ENCODE measurements around the gene NFIX.

The NFIX gene

GRCh38 chr19:13115936-13116281 lies 120.6 kb downstream of the NFIX start:
- no peak for DNase-seq

DNA sequence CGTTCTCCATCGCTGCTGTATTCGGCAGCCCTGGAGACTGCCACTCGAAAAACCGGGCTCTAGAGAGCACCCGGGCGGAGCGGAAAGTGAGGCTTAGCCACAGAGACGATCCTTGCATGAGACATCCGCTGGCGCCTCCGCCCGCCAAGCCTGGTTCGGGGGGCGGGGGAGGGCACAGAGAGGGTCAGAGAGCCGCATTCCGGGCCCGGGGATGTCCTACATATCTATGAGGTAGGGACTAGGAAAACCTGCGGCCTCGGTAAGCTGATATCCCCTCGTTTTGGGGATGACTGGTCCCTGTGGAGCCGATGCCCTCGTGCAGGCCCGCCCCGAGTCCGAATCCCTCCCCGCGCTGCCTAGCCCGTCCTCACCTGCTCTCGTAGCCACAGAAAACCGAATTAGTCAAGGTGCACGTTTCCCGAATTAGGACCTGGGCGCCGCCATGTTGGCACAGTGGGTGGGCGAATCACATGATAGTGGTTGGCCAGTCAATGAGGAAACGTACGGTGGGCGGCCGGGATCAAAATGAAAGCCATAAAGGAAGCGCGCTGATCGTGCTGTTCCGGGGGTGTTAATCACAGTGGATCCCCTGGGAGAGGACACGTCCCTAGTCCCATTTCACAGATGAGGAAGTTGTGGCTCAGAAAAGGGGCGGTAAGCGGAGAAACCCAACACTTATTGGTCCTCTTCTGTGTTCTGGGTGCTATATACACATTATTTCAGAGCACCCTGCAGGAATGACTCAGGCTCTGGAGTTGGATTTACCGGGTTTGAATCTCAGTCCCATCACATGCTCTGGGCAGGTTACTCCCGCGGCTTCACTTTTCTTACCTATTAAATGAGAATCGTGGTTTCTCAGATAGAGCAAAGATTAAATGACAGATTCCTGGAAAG lies 121.3 kb downstream of the NFIX start, which contains the start of gene TRMT1:
Gene TRMT1 (minus strand): TSS at position 459 of the 894 bp plus-strand sequence. CDS start 341 bp downstream, at position 118.
- DNase-seq: peak; percentile 88

DNA sequence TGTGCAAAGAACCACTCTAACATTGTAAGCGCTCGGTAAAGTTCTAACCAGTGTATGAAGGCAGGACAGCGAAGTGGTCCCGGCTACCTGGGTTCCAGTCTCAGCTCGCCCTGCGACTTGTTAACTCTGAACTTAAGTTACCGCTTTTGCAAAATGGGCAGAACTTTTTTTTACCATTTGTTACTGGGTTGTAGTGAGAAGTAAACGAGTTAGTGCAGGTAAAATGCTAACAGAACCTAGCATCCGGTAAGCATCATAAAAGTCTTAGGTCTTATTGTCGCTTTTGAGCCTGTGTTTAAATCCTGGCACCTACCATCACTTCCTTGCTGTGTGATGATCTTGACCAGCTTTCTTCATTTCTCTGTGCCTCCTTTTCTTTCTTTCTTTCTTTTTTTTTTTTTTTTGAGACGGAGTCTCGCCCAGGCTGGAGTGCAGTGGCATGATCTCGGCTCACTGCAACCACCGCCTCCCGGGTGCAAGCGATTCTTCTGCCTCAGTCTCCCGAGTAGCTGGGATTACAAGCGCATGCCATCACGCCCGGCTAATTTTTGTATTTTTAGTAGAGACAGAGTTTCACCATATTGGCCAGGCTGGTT lies 122.0 kb downstream of the NFIX start:
- DNase-seq: no peak

- peak; percentile 81 for DNase-seq
Observed at GRCh38 chr19:13117772-13118423, 122.6 kb downstream of the NFIX start, which contains the start of gene NACC1. NACC1 (plus strand) TSS chr19:13118264; CDS start chr19:13135208, 16,944 bp downstream.

DNA sequence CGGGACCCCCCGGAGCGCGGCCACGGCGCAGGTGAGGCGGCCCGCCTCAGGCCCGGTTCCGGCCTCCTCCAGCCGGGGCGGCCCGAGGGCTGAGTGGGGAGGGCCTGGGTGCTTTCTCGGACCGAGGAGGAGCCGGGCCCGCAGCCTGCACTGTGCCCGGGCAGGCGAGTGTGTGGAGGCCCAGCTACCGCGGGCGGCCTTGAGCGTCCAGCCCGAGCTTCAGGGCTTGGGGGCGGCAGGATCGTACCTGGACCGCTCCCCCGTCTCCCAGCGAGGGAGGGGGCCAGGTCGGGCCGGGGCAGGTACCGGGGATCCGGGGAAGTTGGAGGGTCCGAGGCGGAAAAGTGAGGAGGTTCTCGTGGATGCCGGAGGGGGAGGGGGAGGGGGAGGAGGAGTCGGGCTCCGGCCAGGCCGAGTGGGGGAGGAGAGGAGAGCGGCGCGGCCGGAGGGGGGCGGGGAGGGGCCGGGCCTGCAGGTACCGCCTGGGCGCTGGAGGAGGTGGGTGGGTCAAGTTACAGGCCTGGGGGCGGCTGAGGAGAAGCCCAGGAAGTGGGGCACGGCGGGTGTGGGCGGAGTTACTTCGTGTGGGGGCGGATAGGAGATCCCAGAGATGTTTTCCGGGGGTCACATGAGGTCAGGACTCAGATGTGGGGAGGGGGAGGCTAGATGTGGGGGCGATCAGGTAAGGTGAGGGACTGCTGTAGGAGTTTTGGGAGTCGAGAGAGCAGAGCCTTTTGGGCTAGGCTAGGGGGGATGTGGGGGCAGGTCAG lies 123.3 kb downstream of the NFIX start:
- no peak for DNase-seq

DNA sequence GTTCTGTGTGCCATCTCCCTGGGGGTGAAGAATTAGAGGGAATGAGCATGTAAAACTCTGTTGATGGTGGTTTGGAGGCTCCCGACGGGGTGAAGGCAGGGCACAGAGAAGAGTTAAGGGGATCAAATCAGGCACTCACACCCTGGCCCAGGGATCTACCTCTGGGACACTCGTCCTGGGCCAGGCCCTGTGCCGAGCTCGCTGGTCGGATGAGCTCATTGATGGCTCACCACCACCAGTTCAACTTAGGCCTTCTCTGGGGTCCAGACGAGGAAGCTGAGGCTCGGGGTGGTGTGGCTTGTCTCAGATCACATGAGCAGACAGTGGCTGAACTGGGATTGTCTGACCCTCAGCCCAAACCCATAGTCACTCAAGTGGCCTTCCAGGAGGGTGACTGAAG lies 124.4 kb downstream of the NFIX start:
- no peak for DNase-seq

DNA sequence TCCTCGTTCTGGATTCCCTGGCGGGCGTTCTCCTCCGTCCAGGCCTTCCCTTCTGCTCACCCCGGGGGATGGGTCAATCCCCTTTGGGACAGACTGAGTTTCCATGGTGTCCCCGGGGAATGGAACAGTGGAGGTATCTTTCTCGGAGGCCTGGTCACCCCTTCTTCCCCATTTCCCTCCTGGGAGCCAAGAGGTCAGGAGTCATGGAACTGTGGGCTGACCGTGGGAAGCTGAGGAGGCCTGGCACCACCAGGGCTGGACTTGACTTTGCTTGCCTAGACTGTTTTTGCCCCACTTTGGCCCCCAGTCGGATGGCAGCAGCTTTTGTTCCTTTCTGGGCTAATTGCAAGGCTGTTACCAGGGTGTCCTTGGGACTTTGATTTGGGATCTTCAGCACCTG lies 124.8 kb downstream of the NFIX start:
- DNase-seq: no peak

- no peak for DNase-seq
Observed at GRCh38 chr19:13120817-13121216, 125.5 kb downstream of the NFIX start.

DNA sequence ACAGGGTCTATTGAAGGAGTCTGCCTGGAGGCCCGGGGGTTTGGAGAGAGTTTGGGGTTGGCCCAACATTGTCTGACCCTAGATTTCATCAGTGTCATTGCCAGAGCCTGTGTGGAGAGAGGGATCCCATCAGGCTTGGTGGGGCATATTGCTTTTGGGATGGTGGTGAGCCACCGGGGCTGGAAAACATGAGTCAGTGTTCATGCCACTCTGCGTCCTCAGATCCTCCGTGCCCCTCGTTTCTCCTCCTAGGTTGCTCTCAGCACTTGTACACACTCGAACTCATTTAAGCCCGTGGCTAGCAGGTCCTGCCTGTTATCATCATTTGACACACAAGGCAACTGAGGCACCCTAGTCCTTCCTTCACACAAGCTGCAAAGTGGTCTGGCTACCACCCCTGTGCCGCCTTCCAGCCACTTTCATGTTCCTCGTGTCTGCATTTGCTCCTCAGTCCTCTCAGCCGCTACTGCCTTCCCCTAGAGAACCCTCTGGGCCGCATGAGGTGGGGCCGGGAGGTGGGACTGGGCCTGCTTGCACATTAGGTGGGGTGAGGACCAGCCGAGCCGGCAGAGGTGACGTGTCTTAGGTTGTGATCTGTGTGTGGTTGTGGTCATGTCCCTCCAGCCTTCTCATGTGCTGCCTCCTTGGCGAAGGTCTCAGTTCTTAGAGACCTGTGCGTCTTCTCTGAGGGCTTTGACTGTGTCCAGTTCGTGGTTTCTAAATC lies 126.4 kb downstream of the NFIX start:
- no peak for DNase-seq

GRCh38 chr19:13122275-13122878 lies 127.1 kb downstream of the NFIX start:
- no peak for DNase-seq

GRCh38 chr19:13122980-13123957 lies 128.0 kb downstream of the NFIX start:
- DNase-seq: no peak

DNA sequence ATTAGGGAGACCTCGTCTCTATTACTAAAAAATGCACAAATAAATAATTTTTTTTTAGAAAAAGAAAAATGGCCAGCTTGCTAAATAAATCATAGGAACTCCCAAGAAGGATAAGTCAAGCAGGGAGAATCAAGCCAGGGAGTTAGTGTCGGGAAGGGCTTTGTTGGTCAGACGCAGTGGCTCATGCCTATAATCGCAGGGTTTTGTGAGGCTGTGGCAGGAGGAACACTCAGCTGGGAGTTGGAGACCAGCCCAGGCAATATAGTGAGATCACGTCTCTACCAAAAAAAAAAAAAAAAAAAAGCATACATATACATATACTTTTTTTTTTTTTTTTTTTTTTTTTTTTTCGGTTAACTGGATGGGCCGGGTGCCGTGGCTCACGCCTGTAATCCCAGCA lies 131.8 kb downstream of the NFIX start:
- no peak for DNase-seq

- no peak for DNase-seq
Observed at GRCh38 chr19:13127811-13128575, 132.7 kb downstream of the NFIX start.

- no peak for DNase-seq
Observed at GRCh38 chr19:13128583-13128982, 133.3 kb downstream of the NFIX start.

GRCh38 chr19:13129384-13129783 lies 134.1 kb downstream of the NFIX start:
- no peak for DNase-seq

- no peak for DNase-seq
Observed at GRCh38 chr19:13130886-13131490, 135.7 kb downstream of the NFIX start.

DNA sequence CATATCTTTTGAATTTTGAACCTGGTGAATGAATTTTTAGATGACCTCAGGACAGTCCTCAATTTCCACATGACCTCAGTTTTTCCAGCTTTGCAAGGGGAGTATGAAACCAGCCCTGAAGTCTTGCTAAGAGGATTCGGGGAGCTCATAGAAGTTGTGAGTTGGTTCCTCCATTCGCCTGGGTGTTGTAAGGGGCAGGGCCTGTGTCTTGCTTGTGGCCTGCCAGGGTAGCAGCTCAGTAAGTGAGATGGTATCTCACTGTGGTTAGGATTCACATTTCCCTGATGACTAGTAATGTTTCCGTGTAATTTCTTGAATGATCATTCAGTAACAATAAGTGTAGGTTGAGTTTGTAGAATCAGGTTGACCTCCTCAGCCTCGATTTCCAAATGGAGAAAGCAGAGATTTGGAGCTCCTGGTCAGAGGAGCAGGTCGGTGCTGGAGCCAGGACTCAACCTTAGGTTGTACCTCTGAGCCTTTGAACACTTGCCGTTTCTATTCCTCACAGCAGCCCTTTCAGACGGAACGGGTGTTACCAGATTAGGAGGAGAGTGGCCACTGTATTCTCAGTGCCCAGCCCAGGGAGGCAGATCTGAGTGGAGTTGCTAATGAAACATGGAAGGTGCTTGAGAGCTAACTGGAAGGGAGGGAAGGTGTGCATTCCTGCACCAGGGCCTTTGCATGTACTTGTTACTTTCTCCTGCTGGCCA lies 137.4 kb downstream of the NFIX start:
- no peak for DNase-seq

DNA sequence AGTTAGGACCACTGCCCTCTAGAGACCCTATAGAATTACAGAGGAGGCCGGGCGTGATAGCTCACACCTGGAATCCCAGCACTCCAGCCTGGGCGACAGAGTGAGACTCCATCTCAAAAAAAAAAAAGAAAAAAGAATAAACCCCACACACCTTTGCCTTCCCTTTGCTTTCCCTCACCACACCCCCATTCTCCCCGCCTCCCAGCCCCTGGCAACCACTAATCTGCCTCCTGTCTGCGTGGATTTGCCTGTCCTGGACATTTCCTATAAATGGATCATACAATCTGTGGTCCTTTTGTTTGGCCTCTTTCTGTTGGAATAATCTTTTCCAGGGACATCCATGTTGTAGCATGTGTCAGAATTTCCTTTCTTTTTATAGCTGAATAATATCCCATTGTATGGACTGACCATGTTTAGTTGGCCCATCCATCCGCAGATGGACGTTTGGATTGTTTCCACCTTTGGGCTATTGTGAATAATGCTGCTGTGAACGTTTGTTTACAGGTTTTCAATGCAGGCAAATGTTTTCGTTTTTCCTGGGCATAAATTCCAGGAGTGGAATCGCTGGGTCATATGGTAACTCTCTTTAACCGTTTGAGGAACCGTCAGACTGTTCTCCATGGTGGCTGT lies 138.1 kb downstream of the NFIX start:
- DNase-seq: no peak

All from NCI-H2107 (cell line).